ENCODE measurements around the gene REXO1. TPM values are rescaled to one million over a fixed set of nuclear protein-coding genes. Genes with fewer than 3 reads are reported as not detected.

REXO1 gene
- total and polyA plus RNA-seq, 9 of the 15 experiments (the other 6 are each of a cell fraction or from before 2014, with no cell fraction given) = 0.04 to 63.3 (median 15.8) TPM

DNA sequence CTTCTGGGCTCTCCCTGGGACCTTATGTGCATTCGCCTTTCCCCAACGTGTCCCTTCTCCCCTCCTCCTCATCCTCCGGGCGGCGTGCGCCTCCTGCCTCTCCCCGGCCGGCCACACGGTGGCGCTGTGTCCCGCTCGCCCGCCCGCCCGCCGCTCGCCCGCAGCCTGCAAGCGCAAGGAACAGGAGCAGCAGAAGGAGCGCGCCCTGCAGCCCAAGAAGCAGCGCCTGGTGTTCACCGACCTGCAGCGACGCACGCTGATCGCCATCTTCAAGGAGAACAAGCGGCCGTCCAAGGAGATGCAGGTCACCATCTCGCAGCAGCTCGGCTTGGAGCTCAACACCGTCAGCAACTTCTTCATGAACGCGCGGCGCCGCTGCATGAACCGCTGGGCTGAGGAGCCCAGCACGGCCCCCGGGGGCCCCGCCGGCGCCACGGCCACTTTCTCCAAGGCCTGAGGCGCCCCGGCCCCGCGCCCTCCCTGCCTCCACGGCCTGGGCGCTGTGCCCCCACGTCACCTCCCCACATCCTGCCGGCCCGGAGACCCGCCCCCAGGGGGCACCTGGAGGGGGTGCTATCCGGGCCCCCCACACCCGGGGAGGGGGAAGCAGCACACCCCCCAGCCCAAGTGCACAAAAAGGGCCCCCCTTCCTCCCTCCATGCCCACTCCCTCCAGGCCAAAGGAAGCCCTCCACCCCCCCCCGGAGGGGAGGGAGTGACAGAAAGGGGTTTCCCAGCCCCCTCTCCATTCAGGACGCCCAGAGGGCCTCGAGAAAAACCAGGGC lies 73.1 kb downstream of the REXO1 start (continued):
- TF ChIP-seq, protein P1, sequence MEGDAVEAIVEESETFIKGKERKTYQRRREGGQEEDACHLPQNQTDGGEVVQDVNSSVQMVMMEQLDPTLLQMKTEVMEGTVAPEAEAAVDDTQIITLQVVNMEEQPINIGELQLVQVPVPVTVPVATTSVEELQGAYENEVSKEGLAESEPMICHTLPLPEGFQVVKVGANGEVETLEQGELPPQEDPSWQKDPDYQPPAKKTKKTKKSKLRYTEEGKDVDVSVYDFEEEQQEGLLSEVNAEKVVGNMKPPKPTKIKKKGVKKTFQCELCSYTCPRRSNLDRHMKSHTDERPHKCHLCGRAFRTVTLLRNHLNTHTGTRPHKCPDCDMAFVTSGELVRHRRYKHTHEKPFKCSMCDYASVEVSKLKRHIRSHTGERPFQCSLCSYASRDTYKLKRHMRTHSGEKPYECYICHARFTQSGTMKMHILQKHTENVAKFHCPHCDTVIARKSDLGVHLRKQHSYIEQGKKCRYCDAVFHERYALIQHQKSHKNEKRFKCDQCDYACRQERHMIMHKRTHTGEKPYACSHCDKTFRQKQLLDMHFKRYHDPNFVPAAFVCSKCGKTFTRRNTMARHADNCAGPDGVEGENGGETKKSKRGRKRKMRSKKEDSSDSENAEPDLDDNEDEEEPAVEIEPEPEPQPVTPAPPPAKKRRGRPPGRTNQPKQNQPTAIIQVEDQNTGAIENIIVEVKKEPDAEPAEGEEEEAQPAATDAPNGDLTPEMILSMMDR (IDR thresholded peaks at IDR 0.05 in 2 of 3, conservative IDR thresholded peaks at IDR 0.05 in 1 of 3; ENCODE audit: insufficient read depth in 2 of 3, low read depth in 1 of 3, low read length in 3 of 3) = peak; percentile 77 to 97 (median 90)
- TF ChIP-seq TCF3 (CRISPR knock-in tag; IDR thresholded peaks at IDR 0.05) (0 out of 2 replicates have a peak, but pooled peaks have one; percentile 10), MEIS2 (IDR thresholded peaks at IDR 0.05; ENCODE audit: partially characterized antibody) (no peak), PTBP1 (IDR thresholded peaks at IDR 0.05; ENCODE audit: low read depth, low read length) (no peak), MCM3 (IDR thresholded peaks at IDR 0.05) (no peak), HES1 (IDR thresholded peaks at IDR 0.05; ENCODE audit: low read depth) (no peak), PCBP1 (IDR thresholded peaks at IDR 0.05; ENCODE audit: low read depth, low read length, poor library complexity, severe bottlenecking) (peak; percentile 92), RAD21 (CRISPR knock-in tag; conservative IDR thresholded peaks at IDR 0.05 in 1 of 2, IDR thresholded peaks at IDR 0.05 in 1 of 2) (peak; percentile 30 to 81; a peak in 3 of 4 replicates), FIP1L1 (IDR thresholded peaks at IDR 0.05; ENCODE audit: low read depth, low read length, poor library complexity, severe bottlenecking) (peak; percentile 89), RB1 (IDR thresholded peaks at IDR 0.05; ENCODE audit: low read depth) (0 out of 2 replicates have a peak, but pooled peaks have one; percentile 69), TRIM28 (IDR thresholded peaks at IDR 0.05) (peak; percentile 56; the same call in 1 of the 2 replicates), IRF2 (CRISPR knock-in tag; IDR thresholded peaks at IDR 0.05) (no peak), MCM5 (IDR thresholded peaks at IDR 0.05; ENCODE audit: low read depth) (no peak), PCBP2 (IDR thresholded peaks at IDR 0.05; ENCODE audit: low read depth, low read length, poor library complexity, severe bottlenecking) (peak; percentile 76), HCFC1 (IDR thresholded peaks at IDR 0.05; ENCODE audit: low read depth, low read length) (peak; percentile 41; the same call in 1 of the 2 replicates), YY1 (IDR thresholded peaks at IDR 0.05; ENCODE audit: borderline replicate concordance in 1 of 3, control insufficient read depth in 1 of 3, extremely low read depth in 1 of 3, insufficient read depth in 3 of 3, insufficient read length in 1 of 3, insufficient replicate concordance in 2 of 3, low read depth in 1 of 3, low read length in 2 of 3) (peak in 2 of 3 experiments; percentile 37 to 62), LCOR (CRISPR knock-in tag; IDR thresholded peaks at IDR 0.05) (no peak), ZNF12 (CRISPR knock-in tag; IDR thresholded peaks at IDR 0.05) (no peak), ZNF444 (CRISPR knock-in tag; IDR thresholded peaks at IDR 0.05) (no peak), ZNF589 (CRISPR knock-in tag; IDR thresholded peaks at IDR 0.05; ENCODE audit: low read depth) (no peak), DIDO1 (tag; IDR thresholded peaks at IDR 0.05; ENCODE audit: low read depth) (no peak), TFAM (CRISPR knock-in tag; conservative IDR thresholded peaks at IDR 0.05) (no peak), SIN3A (IDR thresholded peaks at IDR 0.05; ENCODE audit: borderline replicate concordance in 2 of 2, control insufficient read depth in 1 of 2, low read depth in 2 of 2, low read length in 2 of 2) (no peak)
- TF ChIP-seq, protein P2, sequence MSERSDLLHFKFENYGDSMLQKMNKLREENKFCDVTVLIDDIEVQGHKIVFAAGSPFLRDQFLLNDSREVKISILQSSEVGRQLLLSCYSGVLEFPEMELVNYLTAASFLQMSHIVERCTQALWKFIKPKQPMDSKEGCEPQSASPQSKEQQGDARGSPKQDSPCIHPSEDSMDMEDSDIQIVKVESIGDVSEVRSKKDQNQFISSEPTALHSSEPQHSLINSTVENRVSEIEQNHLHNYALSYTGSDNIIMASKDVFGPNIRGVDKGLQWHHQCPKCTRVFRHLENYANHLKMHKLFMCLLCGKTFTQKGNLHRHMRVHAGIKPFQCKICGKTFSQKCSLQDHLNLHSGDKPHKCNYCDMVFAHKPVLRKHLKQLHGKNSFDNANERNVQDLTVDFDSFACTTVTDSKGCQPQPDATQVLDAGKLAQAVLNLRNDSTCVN (CRISPR knock-in tag; IDR thresholded peaks at IDR 0.05) = 0 out of 2 replicates have a peak, but pooled peaks have one; percentile 32

All from K562 (cell line).